ENCODE data around the gene RERE.

DNA sequence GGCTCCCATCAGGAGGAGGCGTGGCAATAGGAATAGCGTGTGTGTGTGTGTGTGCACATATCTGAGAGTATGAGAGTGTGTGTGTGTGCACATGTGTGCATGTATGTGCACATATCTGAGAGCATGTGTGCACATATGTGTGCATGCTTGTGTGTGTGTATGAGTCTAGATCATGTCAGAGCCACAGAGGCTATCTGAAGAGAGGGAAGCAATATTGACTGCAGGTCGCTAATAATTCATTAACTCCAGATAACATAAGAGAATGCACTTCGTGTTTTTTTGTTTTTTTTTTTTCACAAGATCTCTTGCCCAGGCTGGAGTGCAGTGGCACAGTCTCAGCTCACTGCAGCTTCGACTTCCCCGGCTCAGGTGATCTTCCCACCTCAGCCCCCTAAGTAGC, 504.2 kb downstream of the RERE start:
- TF ChIP-seq, protein P1, sequence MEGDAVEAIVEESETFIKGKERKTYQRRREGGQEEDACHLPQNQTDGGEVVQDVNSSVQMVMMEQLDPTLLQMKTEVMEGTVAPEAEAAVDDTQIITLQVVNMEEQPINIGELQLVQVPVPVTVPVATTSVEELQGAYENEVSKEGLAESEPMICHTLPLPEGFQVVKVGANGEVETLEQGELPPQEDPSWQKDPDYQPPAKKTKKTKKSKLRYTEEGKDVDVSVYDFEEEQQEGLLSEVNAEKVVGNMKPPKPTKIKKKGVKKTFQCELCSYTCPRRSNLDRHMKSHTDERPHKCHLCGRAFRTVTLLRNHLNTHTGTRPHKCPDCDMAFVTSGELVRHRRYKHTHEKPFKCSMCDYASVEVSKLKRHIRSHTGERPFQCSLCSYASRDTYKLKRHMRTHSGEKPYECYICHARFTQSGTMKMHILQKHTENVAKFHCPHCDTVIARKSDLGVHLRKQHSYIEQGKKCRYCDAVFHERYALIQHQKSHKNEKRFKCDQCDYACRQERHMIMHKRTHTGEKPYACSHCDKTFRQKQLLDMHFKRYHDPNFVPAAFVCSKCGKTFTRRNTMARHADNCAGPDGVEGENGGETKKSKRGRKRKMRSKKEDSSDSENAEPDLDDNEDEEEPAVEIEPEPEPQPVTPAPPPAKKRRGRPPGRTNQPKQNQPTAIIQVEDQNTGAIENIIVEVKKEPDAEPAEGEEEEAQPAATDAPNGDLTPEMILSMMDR (IDR thresholded peaks at IDR 0.05): no peak
- no peak for TF ChIP-seq POLR2A (IDR thresholded peaks at IDR 0.05)

Data from uterus (tissue), 2 donors.